Activated naive CD8-positive, alpha-beta T cell (primary cell): ENCODE measurements around the gene ISX.
"Not testable (repeated sequence)": the region's sequence is repeated elsewhere in the genome, so short reads cannot be mapped to it uniquely, and the experiment has no call there.

Source experiments
- H3K27ac Mint-ChIP-seq: one replicate; pipeline ENCODE4 v1.8.0; 2021; ENCODE audit warnings: mixed read lengths
- H3K27me3 Mint-ChIP-seq: one replicate; pipeline ENCODE4 v1.8.0; 2021; ENCODE audit warnings: mixed read lengths
- H3K36me3 Mint-ChIP-seq: one replicate; pipeline ENCODE4 v1.8.0; 2021; ENCODE audit warnings: mixed read lengths
- H3K4me1 Mint-ChIP-seq: one replicate; pipeline ENCODE4 v1.8.0; 2021; ENCODE audit warnings: low read depth, mixed read lengths
- H3K4me3 Mint-ChIP-seq: one replicate; pipeline ENCODE4 v1.8.0; 2021; ENCODE audit warnings: mild to moderate bottlenecking, mixed read lengths
- H3K9me3 Mint-ChIP-seq: one replicate; pipeline ENCODE4 v1.8.0; 2021; ENCODE audit warnings: low read depth, mixed read lengths

The ISX gene

GRCh38 chr22:35043934-35044319 lies 22.0 kb upstream of the ISX start:
- Mint-ChIP-seq H3K9me3 (no peaks in the 10 kb centered on the region), H3K4me1 (no peaks in the 10 kb centered on the region), H3K27ac (no peak overlapping the region), H3K27me3 (peaks cover 10% of the 10 kb centered on the region), H3K4me3 (no peak overlapping the region), H3K36me3 (no peaks in the 10 kb centered on the region)

GRCh38 chr22:35044607-35045390 lies 21.2 kb upstream of the ISX start:
- Mint-ChIP-seq H3K27me3 (peaks cover 14% of the 10 kb centered on the region), H3K4me3 (no peak overlapping the region), H3K27ac (no peak overlapping the region), H3K4me1 (no peaks in the 10 kb centered on the region), H3K9me3 (no peaks in the 10 kb centered on the region), H3K36me3 (no peaks in the 10 kb centered on the region)

GRCh38 chr22:35045451-35045850 lies 20.5 kb upstream of the ISX start:
- Mint-ChIP-seq H3K4me1 (no peaks in the 10 kb centered on the region), H3K27ac (no peak overlapping the region), H3K36me3 (no peaks in the 10 kb centered on the region), H3K4me3 (no peak overlapping the region), H3K9me3 (no peaks in the 10 kb centered on the region), H3K27me3 (peaks cover 14% of the 10 kb centered on the region)

GRCh38 chr22:35046744-35047462 lies 19.1 kb upstream of the ISX start:
- no peaks in the 10 kb centered on the region for H3K9me3 Mint-ChIP-seq
- no peaks in the 10 kb centered on the region for H3K4me1 Mint-ChIP-seq
- H3K27ac Mint-ChIP-seq = no peak overlapping the region
- H3K36me3 Mint-ChIP-seq = no peaks in the 10 kb centered on the region
- peaks cover 14% of the 10 kb centered on the region for H3K27me3 Mint-ChIP-seq
- H3K4me3 Mint-ChIP-seq = no peak overlapping the region

- H3K27me3 Mint-ChIP-seq = peaks cover 14% of the 10 kb centered on the region
- H3K4me1 Mint-ChIP-seq, H3K9me3 Mint-ChIP-seq, H3K27ac Mint-ChIP-seq, H3K4me3 Mint-ChIP-seq, H3K36me3 Mint-ChIP-seq: not testable (repeated sequence)
Observed at GRCh38 chr22:35050038-35050437, 15.9 kb upstream of the ISX start.

- no peaks in the 10 kb centered on the region for H3K9me3 Mint-ChIP-seq
- no peaks in the 10 kb centered on the region for H3K36me3 Mint-ChIP-seq
- no peak overlapping the region for H3K27ac Mint-ChIP-seq
- H3K4me1 Mint-ChIP-seq = no peaks in the 10 kb centered on the region
- peaks cover 14% of the 10 kb centered on the region for H3K27me3 Mint-ChIP-seq
- no peak overlapping the region for H3K4me3 Mint-ChIP-seq
Observed at GRCh38 chr22:35051013-35051535, 14.9 kb upstream of the ISX start.

GRCh38 chr22:35051791-35052190 lies 14.2 kb upstream of the ISX start:
- H3K27me3 Mint-ChIP-seq = peaks cover 14% of the 10 kb centered on the region
- no peaks in the 10 kb centered on the region for H3K9me3 Mint-ChIP-seq

GRCh38 chr22:35053060-35053835 lies 12.7 kb upstream of the ISX start:
- Mint-ChIP-seq H3K4me3 (no peak overlapping the region), H3K27me3 (peaks cover 11% of the 10 kb centered on the region), H3K4me1 (no peaks in the 10 kb centered on the region), H3K9me3 (no peaks in the 10 kb centered on the region), H3K27ac (no peak overlapping the region), H3K36me3 (no peaks in the 10 kb centered on the region)

More at GRCh38 chr22:35051791-35052190, 14.2 kb upstream of the ISX start:
- Mint-ChIP-seq H3K27ac (no peak overlapping the region), H3K36me3 (no peaks in the 10 kb centered on the region), H3K4me3 (no peak overlapping the region), H3K4me1 (no peaks in the 10 kb centered on the region)

- Mint-ChIP-seq H3K4me1 (no peaks in the 10 kb centered on the region), H3K9me3 (no peaks in the 10 kb centered on the region), H3K4me3 (no peak overlapping the region), H3K27me3 (peaks cover 11% of the 10 kb centered on the region), H3K36me3 (no peaks in the 10 kb centered on the region), H3K27ac (no peak overlapping the region)
Observed at GRCh38 chr22:35054064-35054463, 11.9 kb upstream of the ISX start.

- no peak overlapping the region for H3K27ac Mint-ChIP-seq
- H3K4me1 Mint-ChIP-seq = no peaks in the 10 kb centered on the region
- no peak overlapping the region for H3K4me3 Mint-ChIP-seq
- no peaks in the 10 kb centered on the region for H3K36me3 Mint-ChIP-seq
- H3K9me3 Mint-ChIP-seq = no peaks in the 10 kb centered on the region
- peaks cover 6% of the 10 kb centered on the region for H3K27me3 Mint-ChIP-seq
Observed at GRCh38 chr22:35056486-35056885, 9.5 kb upstream of the ISX start.

GRCh38 chr22:35057155-35057554 lies 8.8 kb upstream of the ISX start:
- Mint-ChIP-seq H3K27me3 (peaks cover 6% of the 10 kb centered on the region), H3K9me3 (no peaks in the 10 kb centered on the region), H3K36me3 (no peaks in the 10 kb centered on the region), H3K4me3 (no peak overlapping the region), H3K4me1 (no peaks in the 10 kb centered on the region), H3K27ac (no peak overlapping the region)

- Mint-ChIP-seq H3K4me1 (no peaks in the 10 kb centered on the region), H3K9me3 (no peaks in the 10 kb centered on the region), H3K4me3 (no peak overlapping the region), H3K36me3 (no peaks in the 10 kb centered on the region), H3K27me3 (peaks cover 6% of the 10 kb centered on the region), H3K27ac (no peak overlapping the region)
Observed at GRCh38 chr22:35059632-35060031, 6.3 kb upstream of the ISX start.

GRCh38 chr22:35064664-35065063 lies 1.3 kb upstream of the ISX start:
- no peak overlapping the region for H3K4me3 Mint-ChIP-seq
- H3K36me3 Mint-ChIP-seq = no peaks in the 10 kb centered on the region
- H3K27me3 Mint-ChIP-seq = no peaks in the 10 kb centered on the region
- H3K4me1 Mint-ChIP-seq = no peaks in the 10 kb centered on the region
- H3K9me3 Mint-ChIP-seq = no peaks in the 10 kb centered on the region
- H3K27ac Mint-ChIP-seq = no peak overlapping the region

GRCh38 chr22:35065183-35065582 lies 775 bp upstream of the ISX start:
- Mint-ChIP-seq H3K27me3 (no peaks in the 10 kb centered on the region), H3K4me3 (no peak overlapping the region)

GRCh38 chr22:35066768-35067167 lies 810 bp downstream of the ISX start:
- Mint-ChIP-seq H3K27me3 (no peaks in the 10 kb centered on the region), H3K4me1 (no peaks in the 10 kb centered on the region), H3K9me3 (no peaks in the 10 kb centered on the region), H3K36me3 (no peaks in the 10 kb centered on the region), H3K27ac (no peak overlapping the region), H3K4me3 (no peak overlapping the region)

More at GRCh38 chr22:35065183-35065582, 775 bp upstream of the ISX start:
- Mint-ChIP-seq H3K9me3 (no peaks in the 10 kb centered on the region), H3K36me3 (no peaks in the 10 kb centered on the region), H3K4me1 (no peaks in the 10 kb centered on the region), H3K27ac (no peak overlapping the region)
